Upper lobe of right lung (tissue), 1 donor: Measurements from ENCODE around the gene NASP. TPM values are rescaled to one million over a fixed set of nuclear protein-coding genes. Genes with fewer than 3 reads are reported as not detected.

ENCODE experiments used
- ATAC-seq: fragments of 200-7000 bp; cut with Tn5 transposase; one replicate; pipeline ENCODE4 v1.9.1; 2020; ENCODE audit warnings: mild to moderate bottlenecking, moderate library complexity
- DNase-seq: peaks from one replicate; pipeline ENCODE4 v3.0.0-alpha.2; 2020
- H3K27ac ChIP-seq: fragments of 200-600 bp; one replicate; pipeline ENCODE4 v1.8.0; 2022
- H3K27me3 ChIP-seq: fragments of 200-600 bp; one replicate; pipeline ENCODE4 v1.8.0; 2022; ENCODE audit warnings: mild to moderate bottlenecking
- H3K36me3 ChIP-seq: fragments of 200-600 bp; one replicate; pipeline ENCODE4 v1.8.0; 2022
- H3K4me1 ChIP-seq: fragments of 200-600 bp; one replicate; pipeline ENCODE4 v1.8.0; 2022
- H3K4me3 ChIP-seq: fragments of 200-600 bp; one replicate; pipeline ENCODE4 v1.8.0; 2022; ENCODE audit warnings: mild to moderate bottlenecking
- H3K9me3 ChIP-seq: fragments of 200-600 bp; one replicate; pipeline ENCODE4 v1.8.0; 2022
- intact Hi-C: fragments of 100-400 bp; cut with DNase I; formaldehyde crosslinking; loops from one replicate; pipeline ENCODE4 v1.11.0; 2022
- total RNA-seq: library from RNA; stranded (reverse); fragmentation: NEBNext Ultra II Directional; extraction: Animal tissue kit (Norgen Biotek cat#: 25700); gene quantifications from one replicate; pipeline ENCODE4 v1.2.1, GENCODE V29; 2021
- TF ChIP-seq, protein P1 (sequence below): fragments of 200-600 bp; IDR thresholded peaks from one replicate; pipeline ENCODE4 v1.8.0; 2022; ENCODE audit warnings: antibody characterized with exemption
- donor health status: DM: no; HTN: yes; CAD: no; lungs with severe emphysema.

NASP gene
- total RNA-seq, 1 donor from 2014 or later, result 49.8 TPM

DNA sequence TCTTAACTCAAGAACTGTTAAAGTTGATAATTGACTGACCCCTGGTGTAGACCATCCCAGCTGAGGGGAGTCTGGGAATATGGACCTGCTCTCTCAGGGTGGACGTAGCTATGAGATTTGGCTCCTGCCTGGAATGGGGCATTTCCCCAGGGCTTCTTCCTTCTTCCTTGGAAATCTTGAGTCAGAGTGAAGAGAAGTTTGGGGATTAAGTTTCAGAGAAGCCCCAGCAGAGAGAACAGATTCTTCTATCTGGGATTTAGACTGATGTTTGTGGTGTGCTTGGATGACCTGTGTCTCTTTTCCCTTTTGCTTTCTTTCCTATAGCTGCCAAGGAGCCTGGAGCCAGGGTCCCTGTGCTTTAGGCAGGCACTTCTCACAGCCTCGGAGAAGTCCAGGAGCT, 20.0 kb upstream of the NASP start:
- DNase-seq (no peak), ATAC-seq (no peak)
- intact Hi-C loops, result no loop called here
- Histone ChIP-seq H3K27ac (no peak overlapping the region), H3K36me3 (peaks cover 68% of the 10 kb centered on the region), H3K27me3 (no peaks in the 10 kb centered on the region), H3K9me3 (no peaks in the 10 kb centered on the region), H3K4me1 (peaks cover 8% of the 10 kb centered on the region), H3K4me3 (no peak overlapping the region)
- TF ChIP-seq, protein P1, sequence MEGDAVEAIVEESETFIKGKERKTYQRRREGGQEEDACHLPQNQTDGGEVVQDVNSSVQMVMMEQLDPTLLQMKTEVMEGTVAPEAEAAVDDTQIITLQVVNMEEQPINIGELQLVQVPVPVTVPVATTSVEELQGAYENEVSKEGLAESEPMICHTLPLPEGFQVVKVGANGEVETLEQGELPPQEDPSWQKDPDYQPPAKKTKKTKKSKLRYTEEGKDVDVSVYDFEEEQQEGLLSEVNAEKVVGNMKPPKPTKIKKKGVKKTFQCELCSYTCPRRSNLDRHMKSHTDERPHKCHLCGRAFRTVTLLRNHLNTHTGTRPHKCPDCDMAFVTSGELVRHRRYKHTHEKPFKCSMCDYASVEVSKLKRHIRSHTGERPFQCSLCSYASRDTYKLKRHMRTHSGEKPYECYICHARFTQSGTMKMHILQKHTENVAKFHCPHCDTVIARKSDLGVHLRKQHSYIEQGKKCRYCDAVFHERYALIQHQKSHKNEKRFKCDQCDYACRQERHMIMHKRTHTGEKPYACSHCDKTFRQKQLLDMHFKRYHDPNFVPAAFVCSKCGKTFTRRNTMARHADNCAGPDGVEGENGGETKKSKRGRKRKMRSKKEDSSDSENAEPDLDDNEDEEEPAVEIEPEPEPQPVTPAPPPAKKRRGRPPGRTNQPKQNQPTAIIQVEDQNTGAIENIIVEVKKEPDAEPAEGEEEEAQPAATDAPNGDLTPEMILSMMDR, result no peak

DNA sequence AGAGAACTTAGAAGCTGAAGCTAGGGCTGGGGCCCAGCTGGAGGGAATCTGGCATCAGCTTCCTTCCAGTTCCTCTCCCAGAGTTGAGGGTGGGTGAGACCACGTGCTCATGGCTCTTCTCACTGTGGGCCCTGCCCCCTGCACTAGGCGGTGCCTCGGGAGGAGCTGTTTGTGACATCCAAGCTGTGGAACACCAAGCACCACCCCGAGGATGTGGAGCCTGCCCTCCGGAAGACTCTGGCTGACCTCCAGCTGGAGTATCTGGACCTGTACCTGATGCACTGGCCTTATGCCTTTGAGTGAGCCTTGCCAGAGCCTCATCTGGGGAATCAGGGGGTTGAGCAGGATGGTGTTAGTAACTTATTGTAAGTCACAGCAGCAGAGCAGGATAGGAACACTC, 17.1 kb upstream of the NASP start:
- TF ChIP-seq, protein P1, result no peak
- no peaks in the 10 kb centered on the region for H3K27me3 ChIP-seq
- no peak overlapping the region for H3K27ac ChIP-seq
- no peaks in the 10 kb centered on the region for H3K9me3 ChIP-seq
- peaks cover 8% of the 10 kb centered on the region for H3K4me1 ChIP-seq
- intact Hi-C loops, result loop anchor here (5.0 kb wide), 1 partner anchor 49 kb away; no protein-coding TSS in a partner anchor
- ATAC-seq, result peak; percentile 73
- DNase-seq, result peak; percentile 73
- H3K4me3 ChIP-seq, result no peak overlapping the region
- peaks cover 80% of the 10 kb centered on the region for H3K36me3 ChIP-seq

DNA sequence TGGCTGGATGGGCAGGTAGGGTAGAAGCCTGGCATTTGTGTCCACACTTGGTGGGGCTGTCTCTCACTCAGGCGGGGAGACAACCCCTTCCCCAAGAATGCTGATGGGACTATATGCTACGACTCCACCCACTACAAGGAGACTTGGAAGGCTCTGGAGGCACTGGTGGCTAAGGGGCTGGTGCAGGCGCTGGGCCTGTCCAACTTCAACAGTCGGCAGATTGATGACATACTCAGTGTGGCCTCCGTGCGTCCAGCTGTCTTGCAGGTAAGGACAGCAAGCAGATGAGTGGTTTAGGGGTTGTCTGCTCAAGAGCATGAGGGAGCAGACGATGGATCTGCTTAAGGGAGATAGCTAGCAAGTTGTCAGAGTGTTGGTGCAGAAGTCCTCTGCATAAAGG, 15.9 kb upstream of the NASP start:
- H3K27ac ChIP-seq, result no peak overlapping the region

DNA sequence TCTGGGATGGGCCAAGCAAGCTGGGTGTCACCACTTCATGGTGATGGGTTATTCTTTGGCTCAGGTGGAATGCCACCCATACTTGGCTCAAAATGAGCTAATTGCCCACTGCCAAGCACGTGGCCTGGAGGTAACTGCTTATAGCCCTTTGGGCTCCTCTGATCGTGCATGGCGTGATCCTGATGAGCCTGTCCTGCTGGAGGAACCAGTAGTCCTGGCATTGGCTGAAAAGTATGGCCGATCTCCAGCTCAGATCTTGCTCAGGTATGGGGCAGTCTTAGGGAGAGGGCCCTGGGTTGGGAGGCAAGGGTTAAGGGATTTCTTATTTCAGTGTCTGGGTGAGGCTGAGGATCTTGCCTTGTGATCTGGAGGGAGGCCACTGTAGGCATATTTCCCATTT, 15.4 kb upstream of the NASP start:
- ATAC-seq, result no peak
- no peak overlapping the region for H3K4me3 ChIP-seq
- H3K9me3 ChIP-seq, result no peaks in the 10 kb centered on the region
- H3K27me3 ChIP-seq, result no peaks in the 10 kb centered on the region
- H3K36me3 ChIP-seq, result peaks cover 63% of the 10 kb centered on the region
- H3K27ac ChIP-seq, result no peak overlapping the region
- TF ChIP-seq, protein P1, result no peak
- no peak for DNase-seq
- peaks cover 8% of the 10 kb centered on the region for H3K4me1 ChIP-seq
- intact Hi-C loops, result loop anchor here (5.0 kb wide), 1 partner anchor 51 kb away; no protein-coding TSS in a partner anchor

More for the DNA sequence above, 15.9 kb upstream of the NASP start:
- Histone ChIP-seq H3K4me3 (no peak overlapping the region), H3K36me3 (peaks cover 68% of the 10 kb centered on the region), H3K9me3 (no peaks in the 10 kb centered on the region), H3K27me3 (no peaks in the 10 kb centered on the region), H3K4me1 (peaks cover 8% of the 10 kb centered on the region)
- TF ChIP-seq, protein P1, result no peak
- DNase-seq, result no peak
- intact Hi-C loops, result loop anchor here (5.0 kb wide), 1 partner anchor 51 kb away; no protein-coding TSS in a partner anchor
- no peak for ATAC-seq

DNA sequence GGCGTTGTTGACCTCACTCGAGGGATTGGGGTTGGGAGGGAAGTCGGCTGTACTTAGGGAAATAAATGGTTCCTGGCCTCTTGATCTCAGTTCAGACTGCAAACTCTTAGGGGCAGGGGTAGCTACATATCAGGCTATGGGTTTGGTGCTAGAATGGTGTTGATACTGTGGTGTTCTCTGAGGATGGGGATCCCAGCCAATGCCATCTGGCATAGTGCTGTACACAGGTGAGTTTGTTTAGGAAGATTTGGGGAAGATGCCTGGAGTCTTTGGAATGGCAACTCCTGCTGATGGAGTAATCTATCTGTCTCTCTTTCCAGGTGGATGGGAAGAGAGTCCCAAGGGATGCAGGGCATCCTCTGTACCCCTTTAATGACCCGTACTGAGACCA, 14.3 kb upstream of the NASP start:
- DNase-seq, result no peak
- Histone ChIP-seq H3K4me1 (peaks cover 8% of the 10 kb centered on the region), H3K4me3 (no peak overlapping the region), H3K27ac (no peak overlapping the region), H3K9me3 (no peaks in the 10 kb centered on the region), H3K36me3 (peaks cover 52% of the 10 kb centered on the region), H3K27me3 (no peaks in the 10 kb centered on the region)
- intact Hi-C loops, result loop anchor here (5.0 kb wide), 1 partner anchor 52 kb away; no protein-coding TSS in a partner anchor
- TF ChIP-seq, protein P1, result no peak
- ATAC-seq, result no peak
